GM12875 (cell line): ENCODE data around the gene IFITM5.

Experiments used
- H3K4me3 ChIP-seq: one replicate; pipeline ENCODE4 v1.5.1; 2011; ENCODE audit warnings: low read depth, low read length, control low read depth
- CTCF ChIP-seq: IDR thresholded peaks from 2 replicates; pipeline ENCODE4 v1.5.1; 2011; ENCODE audit warnings: low read depth, mild to moderate bottlenecking, control low read depth, inconsistent platforms, low read length, moderate library complexity, borderline replicate concordance; ENCODE audit not compliant: insufficient read depth

Gene IFITM5

GRCh38 chr11:316891-317301 lies 17.6 kb upstream of the IFITM5 start:
- H3K4me3 ChIP-seq, result no peak overlapping the region
- no peak for TF ChIP-seq CTCF

- peak overlapping the region; percentile 93 for H3K4me3 ChIP-seq
- no peak for TF ChIP-seq CTCF
Measured at GRCh38 chr11:316031-316701, 16.8 kb upstream of the IFITM5 start.

GRCh38 chr11:315516-315994 lies 16.2 kb upstream of the IFITM5 start:
- no peak for TF ChIP-seq CTCF
- peak overlapping the region; percentile 93 for H3K4me3 ChIP-seq

- H3K4me3 ChIP-seq, result peak overlapping the region; percentile 93
- TF ChIP-seq CTCF, result no peak
Measured at GRCh38 chr11:315051-315481, 15.7 kb upstream of the IFITM5 start.

- peak overlapping the region; percentile 93 for H3K4me3 ChIP-seq
Measured at GRCh38 chr11:314554-314875, 15.2 kb upstream of the IFITM5 start.

- 0 out of 2 replicates have a peak, but pooled peaks have one; percentile 4 for TF ChIP-seq CTCF
- peak within 1 kb of the TSS; percentile 93 for H3K4me3 ChIP-seq
Measured at GRCh38 chr11:313787-314553, 14.6 kb upstream of the IFITM5 start, which contains the start of gene IFITM1. IFITM1 (plus strand) TSS chr11:314040; CDS start chr11:314171, 131 bp downstream.

- H3K4me3 ChIP-seq, result peak overlapping the region; percentile 93
Measured at GRCh38 chr11:313304-313786, 14.0 kb upstream of the IFITM5 start.

More at GRCh38 chr11:313304-313786, 14.0 kb upstream of the IFITM5 start:
- no peak for TF ChIP-seq CTCF
